NCI-H2196 (cell line): ENCODE results near the gene OR6K6.

Source experiments
- DNase-seq: peaks from one replicate; lab custom pipeline; 2025; ENCODE audit not compliant: unreplicated experiment; lab: John Stamatoyannopoulos, UW

Gene OR6K6

DNA sequence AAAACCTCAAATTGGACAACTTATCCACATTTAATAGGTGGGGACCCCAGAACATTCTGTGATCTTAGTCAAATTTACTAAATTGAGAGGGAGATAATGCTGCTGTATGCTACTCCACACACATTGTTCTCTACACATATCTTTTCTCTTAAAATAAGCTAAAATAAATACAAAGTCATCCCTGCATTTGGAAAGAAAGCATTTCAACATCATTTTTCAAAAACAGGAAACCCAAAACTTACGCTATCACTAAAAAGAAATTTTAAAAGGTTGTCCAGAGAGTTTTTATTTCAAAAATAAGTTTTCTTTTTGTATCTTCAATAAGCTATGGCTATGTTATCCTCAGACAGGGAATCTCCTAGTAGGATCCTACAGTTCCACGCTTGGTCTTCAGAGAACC is 46.0 kb downstream of the OR6K6 start:
- no peak for DNase-seq

DNA sequence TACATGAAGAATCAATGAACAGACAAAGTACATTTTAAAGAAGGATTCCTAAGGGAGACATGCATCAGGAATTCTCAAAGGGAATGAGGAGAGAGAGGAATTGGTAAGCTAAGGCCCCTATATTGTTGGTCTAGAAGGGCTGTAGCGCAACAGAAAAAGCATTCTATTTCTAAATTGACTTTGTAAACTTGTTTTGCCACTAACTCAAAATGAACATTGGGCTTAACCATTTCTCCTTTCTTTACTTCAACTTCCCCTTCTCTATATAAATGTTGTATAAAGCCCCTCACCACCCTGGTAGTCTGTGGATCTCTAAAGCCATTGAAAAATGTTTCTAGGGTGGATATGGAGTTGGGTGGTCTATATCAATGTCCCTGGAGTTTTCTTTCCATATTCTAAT is 46.9 kb downstream of the OR6K6 start:
- no peak for DNase-seq

DNA sequence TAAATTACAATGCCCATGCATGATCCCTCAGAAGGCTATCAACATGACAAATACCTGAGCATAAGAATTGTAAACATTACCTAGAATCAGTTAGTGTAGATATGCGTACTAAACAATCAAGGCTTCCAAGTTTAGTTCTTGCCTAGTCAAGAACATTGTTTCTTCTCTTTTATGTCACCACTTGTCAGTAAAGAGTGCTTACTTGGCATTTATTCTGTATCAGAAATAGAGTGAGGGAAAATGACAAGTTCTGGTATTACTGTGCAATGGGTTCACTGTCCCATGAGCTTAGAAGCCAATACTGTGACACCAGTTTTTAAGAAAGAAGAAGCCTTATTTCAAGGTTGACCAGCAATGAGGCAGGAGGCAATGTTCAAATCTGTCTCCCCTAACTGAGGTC is 49.2 kb downstream of the OR6K6 start:
- DNase-seq = no peak
